KMS-11 (cell line): ENCODE results near the gene LMO7.

ENCODE experiments used
- H2AFZ ChIP-seq: fragments of 200-600 bp; sonication (generic); 2 replicates; pipeline ENCODE4 v1.6.1; 2016; ENCODE audit warnings: antibody characterized with exemption, mixed run types, low read depth
- H3K27ac ChIP-seq: fragments of 200-600 bp; sonication (generic); 2 replicates; pipeline ENCODE4 v1.6.1; 2016; ENCODE audit warnings: mild to moderate bottlenecking, mixed run types
- H3K27me3 ChIP-seq: fragments of 200-600 bp; sonication (generic); 2 replicates; pipeline ENCODE4 v1.6.1; 2017; ENCODE audit warnings: mild to moderate bottlenecking, low read depth, mixed run types, moderate library complexity; ENCODE audit not compliant: insufficient read depth
- H3K36me3 ChIP-seq: fragments of 200-600 bp; sonication (generic); 2 replicates; pipeline ENCODE4 v1.6.1; 2017; ENCODE audit warnings: mild to moderate bottlenecking, mixed run types; ENCODE audit not compliant: insufficient read depth
- H3K4me1 ChIP-seq: fragments of 200-600 bp; sonication (generic); 2 replicates; pipeline ENCODE4 v1.6.1; 2016; ENCODE audit warnings: mild to moderate bottlenecking, low read depth, mixed run types; ENCODE audit not compliant: poor library complexity, severe bottlenecking
- H3K4me2 ChIP-seq: fragments of 200-600 bp; sonication (generic); 2 replicates; pipeline ENCODE4 v1.7.0; 2016; ENCODE audit warnings: mild to moderate bottlenecking, mixed run types
- H3K4me3 ChIP-seq: fragments of 200-600 bp; sonication (generic); IDR thresholded peaks from 2 replicates; pipeline ENCODE4 v1.6.1; 2017; ENCODE audit warnings: low read depth, low read length, mixed read lengths; ENCODE audit not compliant: insufficient read depth
- H3K79me2 ChIP-seq: fragments of 200-600 bp; sonication (generic); 2 replicates; pipeline ENCODE4 v1.6.1; 2016; ENCODE audit warnings: low read depth, mixed run types; ENCODE audit not compliant: insufficient read depth
- H3K9ac ChIP-seq: fragments of 200-600 bp; sonication (generic); 2 replicates; pipeline ENCODE4 v1.6.1; 2016; ENCODE audit warnings: mild to moderate bottlenecking, mixed run types
- H4K20me1 ChIP-seq: fragments of 200-600 bp; sonication (generic); 2 replicates; pipeline ENCODE4 v1.6.1; 2016; ENCODE audit warnings: mild to moderate bottlenecking, mixed run types; ENCODE audit not compliant: insufficient read depth
- TF ChIP-seq, protein P1 (sequence below): fragments of 200-600 bp; sonication (generic); conservative IDR thresholded peaks from 2 replicates; pipeline ENCODE4 v1.6.1; 2017; ENCODE audit warnings: low read depth, mild to moderate bottlenecking, antibody characterized with exemption, low read length, moderate library complexity, mixed read lengths

LMO7 gene

GRCh38 chr13:75766636-75767035 lies 130.5 kb downstream of the LMO7 start:
- H2AFZ ChIP-seq = no peak overlapping the region
- no peak overlapping the region for H3K4me2 ChIP-seq
- H3K27ac ChIP-seq = no peak overlapping the region
- H4K20me1 ChIP-seq = no peaks in the 10 kb centered on the region
- TF ChIP-seq, protein P1, sequence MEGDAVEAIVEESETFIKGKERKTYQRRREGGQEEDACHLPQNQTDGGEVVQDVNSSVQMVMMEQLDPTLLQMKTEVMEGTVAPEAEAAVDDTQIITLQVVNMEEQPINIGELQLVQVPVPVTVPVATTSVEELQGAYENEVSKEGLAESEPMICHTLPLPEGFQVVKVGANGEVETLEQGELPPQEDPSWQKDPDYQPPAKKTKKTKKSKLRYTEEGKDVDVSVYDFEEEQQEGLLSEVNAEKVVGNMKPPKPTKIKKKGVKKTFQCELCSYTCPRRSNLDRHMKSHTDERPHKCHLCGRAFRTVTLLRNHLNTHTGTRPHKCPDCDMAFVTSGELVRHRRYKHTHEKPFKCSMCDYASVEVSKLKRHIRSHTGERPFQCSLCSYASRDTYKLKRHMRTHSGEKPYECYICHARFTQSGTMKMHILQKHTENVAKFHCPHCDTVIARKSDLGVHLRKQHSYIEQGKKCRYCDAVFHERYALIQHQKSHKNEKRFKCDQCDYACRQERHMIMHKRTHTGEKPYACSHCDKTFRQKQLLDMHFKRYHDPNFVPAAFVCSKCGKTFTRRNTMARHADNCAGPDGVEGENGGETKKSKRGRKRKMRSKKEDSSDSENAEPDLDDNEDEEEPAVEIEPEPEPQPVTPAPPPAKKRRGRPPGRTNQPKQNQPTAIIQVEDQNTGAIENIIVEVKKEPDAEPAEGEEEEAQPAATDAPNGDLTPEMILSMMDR = no peak
- H3K4me3 ChIP-seq = no peak overlapping the region
- no peak overlapping the region for H3K9ac ChIP-seq
- no peaks in the 10 kb centered on the region for H3K36me3 ChIP-seq
- no peaks in the 10 kb centered on the region for H3K79me2 ChIP-seq
- H3K27me3 ChIP-seq = no peaks in the 10 kb centered on the region
- peaks cover 20% of the 10 kb centered on the region for H3K4me1 ChIP-seq

- H3K4me2 ChIP-seq = no peak overlapping the region
- no peak overlapping the region for H3K9ac ChIP-seq
- H4K20me1 ChIP-seq = no peaks in the 10 kb centered on the region
- H3K4me3 ChIP-seq = no peak overlapping the region
- no peaks in the 10 kb centered on the region for H3K79me2 ChIP-seq
- TF ChIP-seq, protein P1 = no peak
- no peaks in the 10 kb centered on the region for H3K36me3 ChIP-seq
- H3K27ac ChIP-seq = no peak overlapping the region
- no peak overlapping the region for H2AFZ ChIP-seq
- H3K27me3 ChIP-seq = no peaks in the 10 kb centered on the region
- peaks cover 5% of the 10 kb centered on the region for H3K4me1 ChIP-seq
Measured at GRCh38 chr13:75769141-75769905, 133.2 kb downstream of the LMO7 start.

GRCh38 chr13:75770164-75770563 lies 134.0 kb downstream of the LMO7 start:
- Histone ChIP-seq H4K20me1 (no peaks in the 10 kb centered on the region), H3K4me3 (no peak overlapping the region), H3K36me3 (no peaks in the 10 kb centered on the region), H2AFZ (no peak overlapping the region), H3K4me2 (no peak overlapping the region), H3K27ac (no peak overlapping the region), H3K9ac (no peak overlapping the region), H3K79me2 (no peaks in the 10 kb centered on the region), H3K27me3 (no peaks in the 10 kb centered on the region), H3K4me1 (peaks cover 5% of the 10 kb centered on the region)
- TF ChIP-seq, protein P1 = no peak

DNA sequence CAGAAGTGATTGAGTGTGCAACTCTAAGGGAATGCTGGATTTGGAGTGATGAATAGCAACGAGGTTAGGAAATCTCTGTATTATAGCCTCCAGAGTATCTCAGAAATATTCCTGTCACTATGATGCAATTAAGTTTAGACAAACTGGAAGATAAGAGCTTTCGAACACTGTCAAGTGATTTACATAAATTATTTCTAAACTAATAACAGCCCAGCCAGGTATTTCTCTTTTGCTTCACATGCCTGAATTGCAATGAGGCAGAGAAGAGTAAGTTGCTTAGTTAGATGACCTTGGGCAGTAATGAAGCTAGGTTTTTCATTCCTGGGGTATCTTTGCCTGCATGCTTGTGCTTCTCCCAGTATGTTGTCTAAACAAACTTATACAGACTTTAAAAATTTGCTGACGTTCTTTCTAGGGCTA lies 134.5 kb downstream of the LMO7 start:
- Histone ChIP-seq H3K4me2 (no peak overlapping the region), H4K20me1 (no peaks in the 10 kb centered on the region), H2AFZ (no peak overlapping the region), H3K27me3 (no peaks in the 10 kb centered on the region), H3K27ac (no peak overlapping the region), H3K4me3 (no peak overlapping the region), H3K79me2 (no peaks in the 10 kb centered on the region), H3K36me3 (no peaks in the 10 kb centered on the region), H3K9ac (no peak overlapping the region), H3K4me1 (peaks cover 5% of the 10 kb centered on the region)
- TF ChIP-seq, protein P1 = no peak
